ENCODE data around the gene FKBP5. TPM values are rescaled to one million over a fixed set of nuclear protein-coding genes. Genes with fewer than 3 reads are reported as not detected.

Gene FKBP5
- total and polyA plus RNA-seq, 9 of the 15 experiments (the other 6 are each of a cell fraction or from before 2014, with no cell fraction given): 32.7 to 151 (median 75.0) TPM

GRCh38 chr6:35724059-35724458, 35.3 kb upstream of the FKBP5 start (continued):
- TF ChIP-seq PRMT5 (CRISPR knock-in tag; IDR thresholded peaks at IDR 0.05) (no peak), IRF1 (CRISPR knock-in tag; IDR thresholded peaks at IDR 0.05; ENCODE audit: borderline replicate concordance) (no peak)
- TF ChIP-seq, protein P1, sequence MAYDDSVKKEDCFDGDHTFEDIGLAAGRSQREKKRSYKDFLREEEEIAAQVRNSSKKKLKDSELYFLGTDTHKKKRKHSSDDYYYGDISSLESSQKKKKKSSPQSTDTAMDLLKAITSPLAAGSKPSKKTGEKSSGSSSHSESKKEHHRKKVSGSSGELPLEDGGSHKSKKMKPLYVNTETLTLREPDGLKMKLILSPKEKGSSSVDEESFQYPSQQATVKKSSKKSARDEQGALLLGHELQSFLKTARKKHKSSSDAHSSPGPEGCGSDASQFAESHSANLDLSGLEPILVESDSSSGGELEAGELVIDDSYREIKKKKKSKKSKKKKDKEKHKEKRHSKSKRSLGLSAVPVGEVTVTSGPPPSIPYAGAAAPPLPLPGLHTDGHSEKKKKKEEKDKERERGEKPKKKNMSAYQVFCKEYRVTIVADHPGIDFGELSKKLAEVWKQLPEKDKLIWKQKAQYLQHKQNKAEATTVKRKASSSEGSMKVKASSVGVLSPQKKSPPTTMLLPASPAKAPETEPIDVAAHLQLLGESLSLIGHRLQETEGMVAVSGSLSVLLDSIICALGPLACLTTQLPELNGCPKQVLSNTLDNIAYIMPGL (CRISPR knock-in tag; IDR thresholded peaks at IDR 0.05): no peak

GRCh38 chr6:35723587-35723986, 34.9 kb upstream of the FKBP5 start:
- in situ Hi-C loops (cut with MboI): no loop called here
- Histone ChIP-seq H3K79me2 (ENCODE audit: control insufficient read depth, insufficient read depth, low read length) (no peaks in the 10 kb centered on the region; the same call in 2 of the 3 replicates), H3K9ac (ENCODE audit: insufficient read depth in 1 of 2, low read depth in 2 of 2, low read length in 2 of 2) (no peak overlapping the region; a peak in 1 of 4 replicates), H4K20me1 (replicated peaks; ENCODE audit: control insufficient read depth, insufficient read depth, low read length) (no peaks in the 10 kb centered on the region), H3K27me3 (ENCODE audit: control insufficient read depth in 2 of 2, insufficient read depth in 2 of 2, low read length in 2 of 2) (no peaks in the 10 kb centered on the region), H3K4me3 (no peak overlapping the region), H3K36me3 (ENCODE audit: control insufficient read depth, insufficient read depth, low read length) (no peaks in the 10 kb centered on the region), H3K27ac (ENCODE audit: extremely low read depth, low read depth, low read length) (no peak overlapping the region), H3K4me1 (replicated peaks in 1 of 2; ENCODE audit: control insufficient read depth in 2 of 2, insufficient read depth in 2 of 2, low read length in 2 of 2) (peaks cover 54 to 56% of the 10 kb centered on the region in 2 experiments), H3K9me3 (replicated peaks; ENCODE audit: control insufficient read depth, insufficient read depth, low read depth, low read length) (no peaks in the 10 kb centered on the region), H3K9me1 (ENCODE audit: control insufficient read depth, insufficient read depth, low read length) (no peaks in the 10 kb centered on the region), H2AFZ (ENCODE audit: low read depth, low read length) (peak overlapping the region; percentile 48), H3K4me2 (ENCODE audit: insufficient read depth, low read length) (no peak overlapping the region)
- ATAC-seq (no peak), FAIRE-seq (no peak), DNase-seq (ENCODE audit: extremely low read depth in 1 of 4, low spot score in 3 of 4) (peak in 1 of 4 experiments; percentile 15)
- TF ChIP-seq NCOA6 (IDR thresholded peaks at IDR 0.05) (no peak), NUFIP1 (IDR thresholded peaks at IDR 0.05; ENCODE audit: partially characterized antibody) (no peak)
- intact Hi-C loops (cut with micrococcal nuclease): no loop called here
- 73% methylated on average over 2 of the region's 2 CpGs for WGBS (ENCODE audit: insufficient coverage, low coverage, missing lambda C conversion rate)
- ChIA-PET POLR2A (interaction anchor here (0.8 kb wide), 1 partner anchor 8 kb away, joined by 3 read pairs; no protein-coding TSS in a partner anchor), CTCF (ENCODE audit: low intra/inter-chr PET ratio) (no interaction called here)
- BruUV-seq (replicated peaks): no TSS peak
